ENCODE measurements around the gene DDN.

Gene DDN

DNA sequence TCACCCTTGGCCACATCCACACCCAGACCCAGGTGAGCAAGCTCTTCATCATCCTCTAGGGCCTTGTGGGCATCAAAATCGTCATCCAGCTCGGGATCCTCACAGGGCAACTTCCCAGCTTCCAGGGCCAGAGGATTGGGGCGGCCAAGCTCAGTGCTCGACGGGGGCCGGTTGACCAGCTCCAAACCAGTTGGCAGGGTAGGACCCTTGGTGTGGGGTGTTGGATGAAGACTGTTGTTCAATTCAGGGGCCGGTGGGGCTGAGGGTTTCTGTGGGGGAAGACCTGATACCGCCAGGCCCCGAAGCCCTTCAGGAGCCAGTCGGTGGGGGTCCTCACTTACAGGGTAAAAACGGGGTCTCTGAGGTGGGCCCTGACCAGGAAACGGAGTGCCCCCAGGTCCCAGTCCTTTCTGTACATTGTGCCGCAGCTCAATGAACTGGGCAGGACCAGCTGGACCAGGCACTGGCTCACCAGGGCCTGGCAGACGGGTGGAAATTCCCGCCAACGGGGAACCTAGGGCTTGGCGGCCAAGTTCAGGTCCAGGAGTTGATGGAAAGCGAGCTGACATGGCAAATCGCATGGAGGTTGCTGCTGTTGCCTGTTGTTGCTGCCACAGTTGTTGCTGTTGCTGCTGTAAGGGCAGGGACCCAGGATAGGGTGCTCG lies 39.2 kb upstream of the DDN start:
- Mint-ChIP-seq H3K36me3 (ENCODE audit: low read depth) (peaks cover 54% of the 10 kb centered on the region), H3K9me3 (no peaks in the 10 kb centered on the region), H3K4me1 (no peaks in the 10 kb centered on the region), H3K4me3 (no peak overlapping the region), H3K27me3 (ENCODE audit: low read depth, poor library complexity) (peaks cover 3% of the 10 kb centered on the region), H3K27ac (peak overlapping the region; percentile 16)
- DNase-seq: no peak
- no peak for TF ChIP-seq CTCF (IDR thresholded peaks at IDR 0.05)

GRCh38 chr12:49037947-49038237 lies 38.7 kb upstream of the DDN start:
- peak overlapping the region; percentile 16 for H3K27ac Mint-ChIP-seq
- TF ChIP-seq CTCF (IDR thresholded peaks at IDR 0.05): no peak
- no peak overlapping the region for H3K4me3 Mint-ChIP-seq
- H3K4me1 Mint-ChIP-seq: no peaks in the 10 kb centered on the region
- H3K9me3 Mint-ChIP-seq: no peaks in the 10 kb centered on the region
- peaks cover 48% of the 10 kb centered on the region for H3K36me3 Mint-ChIP-seq (ENCODE audit: low read depth)
- peaks cover 3% of the 10 kb centered on the region for H3K27me3 Mint-ChIP-seq (ENCODE audit: low read depth, poor library complexity)
- no peak for DNase-seq

DNA sequence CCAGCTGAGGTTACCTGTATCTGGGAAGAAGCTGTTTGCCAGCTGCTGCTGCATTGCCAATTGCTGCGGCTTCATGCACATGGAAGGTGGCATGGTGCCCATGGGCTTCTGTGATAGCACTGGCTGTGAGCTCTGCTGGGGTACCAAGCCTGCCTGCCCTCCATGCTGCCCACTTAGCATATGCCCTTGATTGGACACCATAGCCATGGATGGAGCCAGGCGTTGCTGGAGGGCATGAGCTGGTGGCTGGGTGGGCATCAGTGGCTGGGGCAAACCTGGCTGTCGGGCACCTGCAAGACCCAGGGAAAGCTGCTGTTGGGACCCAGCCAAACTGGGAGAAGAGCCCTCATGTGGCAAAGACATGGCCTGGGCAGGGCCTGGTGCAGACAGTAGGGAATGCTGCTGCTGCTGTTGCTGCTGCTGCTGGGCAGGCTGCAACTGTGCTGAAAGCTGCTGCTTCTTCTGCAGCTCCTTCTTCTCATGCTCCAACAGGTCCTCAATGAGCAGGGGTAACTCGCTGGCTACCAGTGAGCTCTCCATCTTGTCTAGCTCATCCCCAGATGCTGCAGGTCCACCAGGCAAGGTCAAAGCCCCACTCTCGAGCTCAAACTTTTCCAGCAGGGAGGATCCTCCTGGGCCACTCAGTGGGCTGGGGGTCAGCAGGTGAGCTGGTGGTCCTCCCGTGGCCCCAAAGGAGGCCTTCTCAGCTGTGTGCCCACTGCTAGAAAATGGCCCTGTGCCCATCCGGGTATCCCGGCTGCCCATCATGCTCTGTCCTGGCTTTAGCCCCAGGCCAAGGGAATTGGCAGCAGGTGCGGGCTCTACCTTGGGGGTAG lies 38.2 kb upstream of the DDN start:
- H3K4me1 Mint-ChIP-seq: no peaks in the 10 kb centered on the region
- H3K27ac Mint-ChIP-seq: no peak overlapping the region
- DNase-seq: no peak
- no peak for TF ChIP-seq CTCF (IDR thresholded peaks at IDR 0.05)
- H3K9me3 Mint-ChIP-seq: no peaks in the 10 kb centered on the region
- no peak overlapping the region for H3K4me3 Mint-ChIP-seq
- H3K27me3 Mint-ChIP-seq (ENCODE audit: low read depth, poor library complexity): peaks cover 1% of the 10 kb centered on the region
- peaks cover 43% of the 10 kb centered on the region for H3K36me3 Mint-ChIP-seq (ENCODE audit: low read depth)

GRCh38 chr12:49036029-49036428 lies 36.9 kb upstream of the DDN start:
- Mint-ChIP-seq H3K27ac (no peak overlapping the region), H3K36me3 (ENCODE audit: low read depth) (peaks cover 44% of the 10 kb centered on the region), H3K4me1 (no peaks in the 10 kb centered on the region), H3K4me3 (no peak overlapping the region), H3K27me3 (ENCODE audit: low read depth, poor library complexity) (no peaks in the 10 kb centered on the region), H3K9me3 (no peaks in the 10 kb centered on the region)
- no peak for DNase-seq
- TF ChIP-seq CTCF (IDR thresholded peaks at IDR 0.05): no peak

- no peak overlapping the region for H3K27ac Mint-ChIP-seq
- TF ChIP-seq CTCF (IDR thresholded peaks at IDR 0.05): no peak
- H3K27me3 Mint-ChIP-seq (ENCODE audit: low read depth, poor library complexity): no peaks in the 10 kb centered on the region
- DNase-seq: no peak
- peaks cover 45% of the 10 kb centered on the region for H3K36me3 Mint-ChIP-seq (ENCODE audit: low read depth)
- H3K9me3 Mint-ChIP-seq: no peaks in the 10 kb centered on the region
- no peak overlapping the region for H3K4me3 Mint-ChIP-seq
- no peaks in the 10 kb centered on the region for H3K4me1 Mint-ChIP-seq
Observed at GRCh38 chr12:49034286-49034622, 35.1 kb upstream of the DDN start.
